AG04449 (cell line): ENCODE measurements around the gene USP32.

Source experiments
- CTCF ChIA-PET: fragments of 350-600 bp; formaldehyde crosslinking; extraction: SDS; loops from one replicate; lab custom pipeline; 2021; ENCODE audit warnings: antibody characterized with exemption; lab: Yijun Ruan, JAX
- POLR2A ChIA-PET: fragments of 400-600, 350-600 bp; formaldehyde crosslinking; extraction: SDS; loops from one replicate; lab custom pipeline; 2020; ENCODE audit warnings: antibody characterized with exemption, inconsistent platforms; lab: Yijun Ruan, JAX
- DNase-seq: peaks from one replicate; pipeline ENCODE4 v3.0.0-alpha.2; 2010; ENCODE audit warnings: low read depth, low spot score
- H3K4me3 ChIP-seq: 2 replicates; pipeline ENCODE4 v1.5.1; 2011; ENCODE audit warnings: low read depth, mild to moderate bottlenecking, control low read depth, low read length
- TF ChIP-seq, protein P1 (sequence below): IDR thresholded peaks from one replicate; pipeline ENCODE4 v1.5.1; 2011; ENCODE audit warnings: mild to moderate bottlenecking, moderate library complexity, low read length, control low read depth, inconsistent platforms; ENCODE audit not compliant: insufficient read depth; ENCODE audit errors: missing control alignments

Gene USP32

DNA sequence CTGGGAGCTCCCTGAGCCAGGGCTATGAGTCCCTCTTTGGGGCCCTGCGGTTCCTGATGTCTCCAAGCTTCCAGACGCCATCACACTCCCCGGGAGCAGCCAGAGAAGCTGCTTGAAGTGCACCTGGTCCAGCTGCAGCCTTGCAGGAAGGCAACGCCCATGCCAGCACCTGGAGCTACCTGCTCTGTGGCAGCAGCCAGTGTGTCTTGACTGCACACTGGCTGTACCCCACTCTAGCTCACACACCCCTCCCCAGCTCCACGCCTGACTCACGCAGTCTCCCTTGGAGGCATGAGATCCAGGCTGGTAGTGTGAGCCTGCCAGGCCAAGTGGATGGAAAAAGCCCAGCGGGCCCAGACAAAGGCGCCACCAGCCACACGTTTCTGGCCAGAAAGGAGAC, 63.3 kb downstream of the USP32 start:
- POLR2A ChIA-PET, result no interaction called here

DNA sequence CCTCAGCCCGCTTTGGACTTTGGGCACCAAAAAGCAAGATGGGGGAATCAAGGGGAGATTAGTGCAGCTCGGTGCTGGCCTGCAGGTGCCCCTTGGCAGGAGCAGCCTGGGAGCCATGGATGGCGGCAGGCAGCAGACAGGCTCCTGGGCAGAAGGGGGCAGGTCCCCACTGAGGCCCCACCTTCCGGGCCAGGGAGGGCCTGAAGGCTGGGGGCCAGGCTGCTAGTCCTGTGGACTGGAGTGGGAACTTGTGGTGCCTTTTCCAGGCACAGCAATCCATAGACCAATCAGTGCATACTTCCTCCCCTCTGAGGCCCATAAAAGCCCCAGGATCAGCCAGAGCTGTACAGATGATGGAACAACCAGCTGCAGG, 64.0 kb downstream of the USP32 start:
- TF ChIP-seq, protein P1, sequence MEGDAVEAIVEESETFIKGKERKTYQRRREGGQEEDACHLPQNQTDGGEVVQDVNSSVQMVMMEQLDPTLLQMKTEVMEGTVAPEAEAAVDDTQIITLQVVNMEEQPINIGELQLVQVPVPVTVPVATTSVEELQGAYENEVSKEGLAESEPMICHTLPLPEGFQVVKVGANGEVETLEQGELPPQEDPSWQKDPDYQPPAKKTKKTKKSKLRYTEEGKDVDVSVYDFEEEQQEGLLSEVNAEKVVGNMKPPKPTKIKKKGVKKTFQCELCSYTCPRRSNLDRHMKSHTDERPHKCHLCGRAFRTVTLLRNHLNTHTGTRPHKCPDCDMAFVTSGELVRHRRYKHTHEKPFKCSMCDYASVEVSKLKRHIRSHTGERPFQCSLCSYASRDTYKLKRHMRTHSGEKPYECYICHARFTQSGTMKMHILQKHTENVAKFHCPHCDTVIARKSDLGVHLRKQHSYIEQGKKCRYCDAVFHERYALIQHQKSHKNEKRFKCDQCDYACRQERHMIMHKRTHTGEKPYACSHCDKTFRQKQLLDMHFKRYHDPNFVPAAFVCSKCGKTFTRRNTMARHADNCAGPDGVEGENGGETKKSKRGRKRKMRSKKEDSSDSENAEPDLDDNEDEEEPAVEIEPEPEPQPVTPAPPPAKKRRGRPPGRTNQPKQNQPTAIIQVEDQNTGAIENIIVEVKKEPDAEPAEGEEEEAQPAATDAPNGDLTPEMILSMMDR, result no peak
- CTCF ChIA-PET, result no interaction called here
- no peak overlapping the region for H3K4me3 ChIP-seq
- DNase-seq, result no peak
- POLR2A ChIA-PET, result no interaction called here

More for the DNA sequence above, 63.3 kb downstream of the USP32 start:
- TF ChIP-seq, protein P1, result no peak
- CTCF ChIA-PET, result no interaction called here
- H3K4me3 ChIP-seq, result no peak overlapping the region
- DNase-seq, result no peak

DNA sequence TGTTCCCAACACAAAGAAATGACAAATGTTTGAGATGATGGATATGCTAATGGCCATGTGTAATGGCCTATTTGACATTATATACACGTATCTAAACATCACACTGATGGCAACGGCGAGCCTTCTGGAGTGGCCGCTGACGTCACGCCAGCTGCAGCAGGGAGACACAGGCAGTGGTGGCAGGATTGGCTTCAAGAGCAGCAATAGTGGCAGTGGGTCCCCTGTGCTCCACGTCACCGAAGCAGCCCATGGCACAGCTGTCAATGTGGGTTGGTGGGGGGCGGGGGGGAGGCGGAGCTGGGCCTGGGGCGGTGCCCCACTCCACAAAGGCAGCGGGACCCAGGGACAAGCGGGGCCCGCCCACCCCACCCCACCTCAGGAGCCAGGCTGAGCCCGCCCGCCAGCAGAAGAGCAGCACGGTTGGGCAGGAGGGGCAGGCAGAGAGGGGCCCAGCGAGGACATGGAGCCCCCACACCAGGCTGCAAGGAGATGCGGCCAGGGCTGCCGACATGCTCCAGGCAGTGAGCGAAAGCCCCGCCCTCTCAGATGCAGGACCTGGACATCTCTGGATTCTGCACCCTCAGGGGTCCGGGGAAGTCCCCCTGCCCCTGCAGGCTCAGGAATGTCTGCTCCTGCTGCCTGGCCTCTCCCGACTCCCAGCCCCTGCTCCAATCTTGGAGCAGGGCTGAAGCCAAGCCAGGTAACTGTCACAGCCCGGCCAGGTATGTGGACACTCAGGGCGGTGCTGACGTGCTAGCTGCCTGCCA, 64.6 kb downstream of the USP32 start:
- TF ChIP-seq, protein P1, result no peak
- ChIA-PET CTCF (no interaction called here), POLR2A (no interaction called here)
- no peak overlapping the region for H3K4me3 ChIP-seq
- DNase-seq, result no peak

DNA sequence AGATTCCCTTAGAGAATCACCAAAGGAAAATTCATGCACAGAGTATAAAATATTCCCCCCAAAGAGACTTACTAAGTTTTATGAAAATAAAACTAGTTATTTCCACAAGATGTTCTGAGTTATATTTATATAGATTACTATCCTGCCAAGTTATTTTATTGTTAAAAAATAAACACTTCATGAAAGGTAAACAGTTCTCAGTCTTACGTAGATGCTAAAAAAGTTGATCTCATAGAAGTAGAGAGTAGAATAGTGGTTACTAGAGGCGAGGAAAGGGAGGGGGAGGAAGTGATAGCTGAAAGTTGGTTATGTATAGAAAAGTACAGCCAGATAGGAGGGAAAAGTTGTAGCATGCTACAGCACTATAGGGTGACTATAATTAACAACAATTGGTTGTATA, 65.2 kb downstream of the USP32 start:
- no peak for DNase-seq
- H3K4me3 ChIP-seq, result no peak overlapping the region
- TF ChIP-seq, protein P1, result no peak
- POLR2A ChIA-PET, result no interaction called here
- CTCF ChIA-PET, result no interaction called here

DNA sequence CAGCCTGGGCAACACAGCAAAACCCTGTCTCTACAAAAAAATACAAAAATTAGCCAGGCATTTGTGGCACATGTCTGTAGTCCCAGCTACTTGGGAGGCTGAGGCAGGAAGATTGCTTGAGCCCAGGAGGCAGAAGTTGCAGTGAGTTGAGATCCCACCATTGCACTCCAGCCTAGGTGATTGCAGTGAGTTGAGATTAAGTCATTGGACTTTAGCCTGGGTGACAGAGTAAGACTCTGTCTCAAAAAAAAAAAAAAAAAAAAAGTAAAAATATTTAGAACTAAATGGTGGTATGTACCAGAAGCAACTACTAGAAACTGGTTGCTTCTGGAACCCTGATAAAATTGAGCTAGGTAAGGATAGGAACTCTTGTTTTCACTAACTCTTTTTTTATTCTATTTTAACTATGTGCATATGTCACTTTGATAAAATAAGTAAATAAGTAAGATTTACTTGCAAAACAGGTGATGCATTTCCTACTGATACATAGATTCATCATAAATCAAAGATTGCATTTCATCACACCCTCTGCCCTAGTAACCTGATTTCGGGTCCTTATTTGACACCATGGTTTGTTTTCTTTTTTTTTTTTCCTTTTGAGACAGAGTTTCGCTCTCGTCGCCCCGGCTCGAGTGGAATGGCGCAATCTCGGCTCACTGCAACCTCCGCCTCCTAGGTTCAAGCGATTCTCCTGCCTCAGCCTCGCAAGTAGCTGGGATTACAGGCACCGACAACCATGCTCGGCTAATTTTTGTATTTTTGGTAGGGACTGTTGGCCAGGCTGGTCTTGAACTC, 66.0 kb downstream of the USP32 start:
- ChIA-PET POLR2A (no interaction called here), CTCF (no interaction called here)
- TF ChIP-seq, protein P1, result no peak
- no peak overlapping the region for H3K4me3 ChIP-seq
- DNase-seq, result no peak

DNA sequence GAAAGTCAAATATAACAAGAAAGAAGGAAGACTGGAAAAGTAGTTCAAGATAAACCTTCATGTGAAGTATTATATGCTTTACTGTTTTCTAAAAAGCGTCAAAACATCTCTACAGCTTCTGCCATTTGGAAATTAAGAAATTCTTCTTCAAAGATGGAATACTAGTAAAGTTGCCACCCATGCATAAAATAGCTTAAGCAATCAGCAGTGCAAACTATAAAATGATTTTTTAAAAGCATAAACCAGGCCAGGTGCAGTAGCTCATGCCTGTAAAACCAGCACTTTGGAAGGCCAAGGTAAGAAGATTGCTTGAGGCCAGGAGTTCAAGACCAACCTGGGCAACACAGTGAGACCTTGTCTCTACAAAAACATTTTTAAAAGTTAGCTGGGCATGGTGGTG, 68.2 kb downstream of the USP32 start:
- TF ChIP-seq, protein P1, result no peak
- H3K4me3 ChIP-seq, result no peak overlapping the region
- POLR2A ChIA-PET, result no interaction called here
- no peak for DNase-seq
- CTCF ChIA-PET, result no interaction called here
